Heart left ventricle (tissue), 16 donors: Measurements from ENCODE around the gene LAMTOR2. TPM values are rescaled to one million over a fixed set of nuclear protein-coding genes. Genes with fewer than 3 reads are reported as not detected.
"Not testable (repeated sequence)": the region's sequence is repeated elsewhere in the genome, so short reads cannot be mapped to it uniquely, and the experiment has no call there.

Experiments used
- ATAC-seq, 4 donors: fragments of 200-7000 bp; cut with Tn5 transposase; one replicate each; pipeline ENCODE4 v1.9.1; 2020 to 2022; ENCODE audit warnings: moderate library complexity in 4 of 4, mild to moderate bottlenecking in 3 of 4, moderate number of reproducible peaks in 1 of 4
- DNase-seq, 5 donors: peaks; one replicate each; pipeline ENCODE4 v3.0.0-alpha.2; 2020
- H3K27ac ChIP-seq, 12 donors: fragments of 200-600 bp; sonication (generic) in 4 of 12; one replicate each; pipeline versions ENCODE4 v1.5.0 to v1.8.0; 2016 to 2022; ENCODE audit warnings: mild to moderate bottlenecking in 2 of 12
- H3K27me3 ChIP-seq, 9 donors: fragments of 200-600 bp; sonication (generic) in 2 of 9; one replicate each; pipeline versions ENCODE4 v1.5.1 to v1.8.0; 2016 to 2022; ENCODE audit warnings: mild to moderate bottlenecking in 3 of 9
- H3K36me3 ChIP-seq, 9 donors: fragments of 200-600 bp; sonication (generic) in 2 of 9; one replicate each; pipeline versions ENCODE4 v1.5.0 to v1.8.0; 2018 to 2022; ENCODE audit warnings: mild to moderate bottlenecking in 2 of 9
- H3K4me1 ChIP-seq, 12 donors: fragments of 200-600 bp; sonication (generic) in 4 of 12; one replicate each; pipeline versions ENCODE4 v1.5.0 to v1.8.0; 2016 to 2022; ENCODE audit warnings: mild to moderate bottlenecking in 3 of 12
- H3K4me3 ChIP-seq, 12 donors: fragments of 200-600 bp; sonication (generic) in 4 of 12; one replicate each; pipeline versions ENCODE4 v1.5.0 to v1.8.0; 2017 to 2022; ENCODE audit warnings: mild to moderate bottlenecking in 9 of 12, moderate library complexity in 4 of 12
- H3K9me3 ChIP-seq, 12 donors: fragments of 200-600 bp; sonication (generic) in 4 of 12; one replicate each; pipeline versions ENCODE4 v1.5.0 to v1.8.0; 2016 to 2022; ENCODE audit warnings: mild to moderate bottlenecking in 1 of 12
- CTCF ChIP-seq, 12 donors: fragments of 200-600 bp; sonication (generic) in 4 of 12; IDR thresholded peaks; one replicate each; pipeline versions ENCODE4 v1.5.0 to v1.8.0; 2018 to 2022; ENCODE audit warnings: antibody characterized with exemption in 12 of 12, mild to moderate bottlenecking in 5 of 12
- POLR2A ChIP-seq, 2 donors: fragments of 450-650 bp; IDR thresholded peaks; one replicate each; pipeline ENCODE4 v1.6.1; 2017; ENCODE audit warnings: antibody characterized with exemption in 2 of 2, mild to moderate bottlenecking in 2 of 2, moderate library complexity in 2 of 2
- WGBS, 4 donors: extraction: QIAGEN DNeasy Blood & Tissue Kit in 2 of 4; methylation state at CpG; one replicate each; pipeline versions ENCODE4 v1.1.5 to v1.1.7; 2013 to 2018; 5-methylcytosine and 5-hydroxymethylcytosine counted together
- intact Hi-C, 10 donors: fragments of 100-400 bp; cut with DNase I; formaldehyde crosslinking; loops; one replicate each; pipeline versions ENCODE4 v1.11.1 to v1.14.2; 2022
- polyA plus RNA-seq, 2 donors: library from polyadenylated mRNA; stranded (reverse); fragments of 200-250 nt; gene quantifications; one replicate each; pipeline ENCODE4 v1.2.3, GENCODE V29; 2013
- total RNA-seq, 9 donors: library from RNA; depleted of rRNA in 2 of 9; stranded (reverse); fragments of >200 nt in 2 of 9; fragmentation: NEBNext Ultra II Directional in 3 of 9; extraction: Animal tissue kit (Norgen Biotek cat#: 25700) in 3 of 9; gene quantifications; one replicate each; pipeline versions ENCODE4 v1.1.0 to v1.2.4, GENCODE V29; 2016 to 2023
- donor health status: ischemic (EF 13 %, LVEDD 7.1; RV severe dilation, severe dysfunction).
- donor health status: healthy with polysubstance abuse.
- donor health status: DM: no; HTN: yes; CAD: no.
- donor health status: DM: no; HTN: no; CAD: no.
- donor health status: ischemic (EF 25% LVEDD 6.9; RV normal size, moderate dysfunction).
- donor health status: ischemic (EF 25% LVEDD 5.7; RV mildly dilated, moderate dysfunction).
- donor health status: healthy.
- donor health status: DM: yes; HTN: yes; CAD: no.
- donor health status: ischemic (EF 35%, LVEDD 5.7; RV mildly dilated, moderate dysfunction).
- donor health status: nonischemic (EF 11% LVEDD 7.7; RV severe dilation, severe dysfunction).
- donor health status: DM: yes; HTN: yes; CAD: no.
- donor health status: PGD.
- donor health status: ischemic (EF 29% LVEDD 5.4; RV normal size, mild dysfunction).
- donor health status: nonischemic (EF 23%, LVEDD 6.1; RV moderate dilation, normal function).

Gene LAMTOR2
- total and polyA plus RNA-seq, 11 donors = 51.5 to 106 (median 63.1) TPM

DNA sequence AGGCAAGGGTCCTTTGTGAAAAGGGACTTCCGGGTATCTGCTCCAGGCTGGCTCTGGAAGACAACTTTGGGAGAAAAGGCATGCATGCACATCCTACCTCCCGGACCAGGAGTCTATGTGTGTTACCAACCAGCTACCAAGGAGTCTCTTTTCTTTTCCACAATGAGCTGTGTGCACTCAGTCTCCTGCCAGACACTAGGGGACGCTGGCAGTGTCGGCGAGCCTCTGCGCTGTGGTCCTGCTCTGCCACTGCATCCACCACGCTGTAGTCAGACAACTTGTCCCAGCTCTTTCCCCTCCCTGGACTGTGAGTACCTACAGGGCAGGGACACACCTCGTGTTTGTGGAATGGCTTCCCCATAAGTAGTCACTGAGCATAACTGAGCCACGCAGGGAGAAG lies 28.7 kb upstream of the LAMTOR2 start:
- Histone ChIP-seq H3K36me3 (no peaks in the 10 kb centered on the region), H3K27me3 (no peaks in the 10 kb centered on the region), H3K27ac (no peak overlapping the region), H3K9me3 (no peaks in the 10 kb centered on the region), H3K4me1 (peaks cover 0 to 8% (median 3%) of the 10 kb centered on the region in 12 donors), H3K4me3 (no peak overlapping the region)
- DNase-seq = peak in 4 of 5 donors; percentile 25 to 65 (median 38)
- peak; percentile 54 to 85 (median 78) for ATAC-seq
- WGBS, 4 donors = 8 to 11% (median 10%) methylated on average over 9 of the region's 9 CpGs
- TF ChIP-seq CTCF (IDR thresholded peaks at IDR 0.05) = peak in 11 of 12 donors; percentile 21 to 57 (median 43)
- TF ChIP-seq POLR2A (IDR thresholded peaks at IDR 0.05) = no peak
- intact Hi-C loops = loop anchor here in 1 of 10 donors (5.0 kb wide), 1 partner anchor 41 kb away; no protein-coding TSS in a partner anchor

- WGBS, 4 donors = 89 to 92% (median 91%) methylated on average over 4 of the region's 4 CpGs
- Histone ChIP-seq H3K36me3 (no peaks in the 10 kb centered on the region), H3K4me3 (no peak overlapping the region), H3K4me1 (peaks cover 0 to 3% (median 0%) of the 10 kb centered on the region in 12 donors), H3K27ac (no peak overlapping the region), H3K9me3 (no peaks in the 10 kb centered on the region), H3K27me3 (no peaks in the 10 kb centered on the region)
- TF ChIP-seq POLR2A (IDR thresholded peaks at IDR 0.05) (no peak), CTCF (IDR thresholded peaks at IDR 0.05) (no peak)
- intact Hi-C loops = loop anchor here in 1 of 10 donors (5.0 kb wide), 1 partner anchor 41 kb away; no protein-coding TSS in a partner anchor
- no peak for ATAC-seq
- no peak for DNase-seq
These were observed 28.0 kb upstream of the LAMTOR2 start for GRCh38 chr1:156026588-156026987.

DNA sequence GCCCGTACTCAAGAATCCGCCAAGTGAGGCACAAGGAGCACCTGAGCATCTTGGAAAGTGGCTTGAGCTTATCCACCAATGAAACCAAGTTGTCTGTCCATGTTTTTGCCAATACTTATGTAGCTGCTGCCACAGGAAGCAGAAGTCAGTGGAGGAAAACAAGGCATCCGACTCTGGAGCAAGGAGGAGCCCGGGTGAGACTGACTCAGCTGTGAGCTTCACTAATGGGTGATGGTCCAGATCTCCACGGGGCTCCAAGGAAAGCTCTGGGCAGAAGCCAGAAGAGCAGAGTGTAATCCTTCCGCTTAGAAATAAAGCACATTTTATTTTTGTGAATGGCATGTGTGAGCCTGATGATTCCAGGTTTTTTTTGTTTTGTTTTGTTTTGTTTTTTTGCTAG lies 21.6 kb upstream of the LAMTOR2 start:
- peak in 1 of 5 donors; percentile 12 for DNase-seq
- no peak overlapping the region for H3K4me3 ChIP-seq
- no peaks in the 10 kb centered on the region for H3K27me3 ChIP-seq
- no peak overlapping the region for H3K27ac ChIP-seq
- intact Hi-C loops = no loop called here
- ATAC-seq = no peak
- H3K9me3 ChIP-seq = no peaks in the 10 kb centered on the region
- WGBS, 4 donors = 51 to 62% (median 57%) methylated on average over 6 of the region's 6 CpGs
- H3K4me1 ChIP-seq = no peaks in the 10 kb centered on the region
- no peak for TF ChIP-seq CTCF (IDR thresholded peaks at IDR 0.05)
- no peak for TF ChIP-seq POLR2A (IDR thresholded peaks at IDR 0.05)
- peaks cover 0 to 20% (median 17%) of the 10 kb centered on the region in 9 donors for H3K36me3 ChIP-seq

DNA sequence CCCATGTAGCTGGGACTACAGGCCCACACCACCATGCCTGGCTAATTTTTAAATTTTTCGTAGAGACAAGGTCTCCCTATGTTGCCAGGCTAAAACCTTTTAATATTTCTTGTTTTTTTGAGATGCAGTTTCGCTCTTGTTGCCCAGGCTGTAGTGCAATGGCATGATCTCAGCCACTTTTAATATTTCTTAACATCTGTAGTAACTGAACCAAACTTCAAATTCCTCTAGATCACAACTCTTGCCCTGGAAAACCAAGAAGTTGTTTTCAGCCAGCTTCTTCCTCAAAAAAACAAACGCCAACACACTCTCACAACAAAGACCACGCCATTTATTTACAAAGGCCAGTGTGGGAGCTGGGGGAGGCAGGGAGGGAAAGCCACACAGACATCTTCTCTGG lies 19.6 kb upstream of the LAMTOR2 start:
- H3K4me1 ChIP-seq, H3K27me3 ChIP-seq, H3K9me3 ChIP-seq, H3K27ac ChIP-seq, H3K4me3 ChIP-seq, intact Hi-C loops, ATAC-seq, DNase-seq: not testable (repeated sequence)
- H3K36me3 ChIP-seq = peaks cover 0 to 40% (median 34%) of the 10 kb centered on the region in 9 donors
- 94 to 98% (median 95%) methylated on average over 4 of the region's 4 CpGs for WGBS, 4 donors

GRCh38 chr1:156042828-156043227 lies 11.8 kb upstream of the LAMTOR2 start:
- peaks cover 0 to 83% (median 61%) of the 10 kb centered on the region in 9 donors for H3K36me3 ChIP-seq
- intact Hi-C loops = no loop called here
- no peak for TF ChIP-seq CTCF (IDR thresholded peaks at IDR 0.05)
- no peak for TF ChIP-seq POLR2A (IDR thresholded peaks at IDR 0.05)
- no peaks in the 10 kb centered on the region for H3K4me1 ChIP-seq
- DNase-seq = peak in 1 of 5 donors; percentile 13
- H3K4me3 ChIP-seq = no peak overlapping the region
- no peak overlapping the region for H3K27ac ChIP-seq
- WGBS, 4 donors = 92 to 96% (median 94%) methylated on average over 3 of the region's 3 CpGs
- no peak for ATAC-seq
- no peaks in the 10 kb centered on the region for H3K27me3 ChIP-seq
- H3K9me3 ChIP-seq = no peaks in the 10 kb centered on the region
